ENCODE data around the gene CMBL. TPM values are rescaled to one million over a fixed set of nuclear protein-coding genes. Genes with fewer than 3 reads are reported as not detected.

Gene CMBL
- total RNA-seq, 1 experiment from 2014 or later, result 23.2 TPM

DNA sequence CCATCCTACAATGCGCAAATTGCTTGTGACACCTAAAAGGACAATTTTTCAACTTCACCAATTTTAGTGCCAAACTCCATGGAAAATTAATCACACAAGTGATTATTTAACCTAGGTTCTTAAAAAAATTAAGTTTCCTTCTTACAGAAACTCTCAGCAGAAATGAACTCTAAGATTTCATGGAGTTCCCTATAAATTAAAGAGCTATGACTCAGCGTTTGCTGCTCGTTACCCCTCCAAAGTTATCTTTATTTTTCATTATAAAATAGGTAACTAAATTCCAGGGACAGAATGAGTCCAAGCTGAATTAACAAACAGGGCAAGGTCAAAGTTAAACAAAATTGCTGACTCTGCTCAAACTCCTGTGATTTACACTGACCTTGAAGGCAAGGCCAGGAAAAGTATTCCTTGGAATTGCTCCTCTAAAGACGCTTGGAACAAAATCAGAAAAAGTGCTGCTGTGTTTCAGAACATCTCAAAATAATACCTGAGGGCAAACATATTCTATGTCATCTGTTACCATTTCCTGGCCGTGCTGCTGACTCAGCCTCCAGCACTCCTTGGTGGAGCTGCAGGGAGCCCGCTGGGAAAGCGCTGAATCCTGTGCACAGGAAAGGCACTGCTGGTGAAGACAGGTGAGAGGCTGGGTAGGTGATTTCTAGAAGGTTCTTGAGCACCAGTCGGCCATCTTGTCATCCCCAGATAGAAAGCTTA is 2.5 kb upstream of the CMBL start:
- peak; percentile 89 for DNase-seq (ENCODE audit: low spot score)

DNA sequence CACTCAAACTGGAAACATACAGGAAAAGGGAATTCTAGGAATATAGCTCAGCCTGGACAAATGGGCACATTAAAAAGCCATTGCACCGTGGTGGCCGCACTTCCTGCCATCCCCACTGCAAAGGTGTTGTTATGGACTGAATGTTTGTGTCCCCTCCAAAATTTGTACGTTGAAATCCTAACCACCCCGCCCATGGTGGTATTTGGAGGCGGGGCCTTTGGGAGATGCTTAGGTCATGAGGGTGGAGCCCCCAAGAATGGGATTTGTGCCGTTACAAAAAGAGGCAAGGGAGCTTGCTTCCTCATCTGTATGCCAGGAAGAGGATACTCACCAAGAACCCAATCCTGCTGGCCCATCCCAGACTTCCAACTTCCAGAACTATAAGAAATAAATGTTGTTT is 1.1 kb upstream of the CMBL start:
- DNase-seq (ENCODE audit: low spot score), result no peak

DNA sequence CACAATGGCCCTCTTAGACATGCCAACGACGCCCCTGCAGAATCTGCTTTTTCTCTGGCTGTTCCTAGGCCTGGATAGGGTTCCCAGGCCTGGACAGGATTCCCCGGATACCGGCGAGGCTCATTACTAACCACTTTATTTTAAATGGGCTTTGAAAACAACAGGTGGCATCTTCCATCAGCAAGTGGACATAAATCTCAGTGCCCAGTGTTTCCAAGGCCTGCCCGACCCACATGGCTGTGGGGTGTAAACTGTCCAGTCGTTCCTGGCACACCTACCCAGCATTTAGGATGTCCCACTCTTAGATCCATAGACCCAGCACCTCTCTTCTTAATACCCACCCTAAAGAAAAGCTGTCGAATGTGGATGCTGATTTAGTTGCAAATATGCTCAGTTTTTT is 896 bp downstream of the CMBL start:
- DNase-seq (ENCODE audit: low spot score), result no peak

DNA sequence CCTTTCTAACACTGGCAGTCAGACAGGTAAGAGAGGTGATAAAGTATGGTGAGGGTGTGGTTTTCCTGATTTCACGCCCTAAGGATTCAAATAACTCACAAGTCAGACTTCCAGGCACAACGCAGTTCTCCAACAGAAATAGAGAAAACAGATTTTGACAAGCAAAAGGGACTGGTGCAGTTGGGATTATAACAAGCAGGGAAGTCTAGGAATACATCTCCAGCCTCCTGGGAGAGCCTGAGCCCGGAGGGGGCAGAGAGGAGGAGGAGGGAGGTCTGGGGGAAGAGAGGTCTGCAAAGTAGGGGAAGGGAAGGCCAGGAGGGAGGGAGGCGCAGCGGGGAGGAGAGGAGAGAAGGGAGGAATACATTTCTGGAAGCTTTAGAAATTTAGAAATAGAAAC is 1.6 kb downstream of the CMBL start:
- no peak for DNase-seq (ENCODE audit: low spot score)

DNA sequence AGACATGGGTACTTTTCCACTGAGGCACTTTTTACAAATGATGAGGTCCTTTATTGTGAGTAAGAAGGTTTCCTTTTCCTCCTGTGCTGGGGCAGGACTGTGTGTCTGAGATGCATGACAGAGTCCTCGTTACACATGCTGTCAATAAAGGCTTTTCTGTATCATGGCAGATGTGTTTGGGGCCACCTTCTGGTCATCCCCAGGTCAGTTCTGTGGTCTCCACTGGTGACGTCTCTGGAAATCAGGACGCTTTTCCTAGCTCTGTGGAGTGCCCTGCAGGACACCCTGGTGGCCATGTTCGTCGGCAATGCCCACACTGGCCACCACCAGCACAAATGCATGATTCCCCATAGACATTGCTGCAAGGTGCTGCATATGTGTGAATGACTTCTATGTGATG is 2.8 kb downstream of the CMBL start:
- DNase-seq (ENCODE audit: low spot score), result no peak

DNA sequence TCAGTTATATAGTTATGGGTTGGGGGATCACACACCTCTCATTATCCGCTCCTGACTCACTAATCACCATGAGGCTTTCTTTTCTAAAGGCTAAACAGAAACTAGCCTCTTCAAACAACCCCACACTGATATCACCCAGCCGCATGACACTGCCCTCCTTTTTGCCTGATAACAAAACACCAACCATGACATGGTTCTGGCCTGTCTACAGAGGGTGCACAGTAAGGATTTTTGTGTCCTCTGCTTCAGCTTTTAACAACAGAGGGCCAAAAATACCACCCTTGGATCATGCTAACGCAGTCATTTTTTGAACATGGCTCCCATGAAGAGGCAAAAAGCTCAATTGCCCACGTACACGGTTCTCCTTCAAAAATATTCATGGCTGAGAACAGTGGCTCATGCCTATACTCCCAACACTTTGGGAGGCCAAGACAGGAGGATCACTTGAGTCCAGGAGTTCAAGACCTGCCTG is 4.0 kb downstream of the CMBL start:
- DNase-seq (ENCODE audit: low spot score), result no peak

DNA sequence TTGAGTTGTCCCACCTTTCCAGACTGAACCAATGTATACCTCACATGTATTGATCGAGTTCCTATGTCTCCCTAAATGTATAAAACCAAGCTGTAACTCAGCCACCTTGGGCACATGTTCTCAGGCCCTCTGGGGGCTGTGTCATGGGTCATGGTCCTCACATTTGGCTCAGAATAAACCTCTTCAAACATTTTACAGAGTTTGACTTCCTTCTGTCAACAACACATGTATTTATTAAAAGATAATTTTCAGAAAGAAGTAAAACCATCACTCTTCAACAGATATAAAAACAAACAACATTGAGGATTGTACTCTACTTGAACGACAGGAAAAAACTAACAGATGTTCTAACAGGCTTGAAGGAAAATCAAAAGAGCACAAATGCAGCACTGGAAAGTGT is 4.5 kb downstream of the CMBL start:
- DNase-seq (ENCODE audit: low spot score), result no peak

DNA sequence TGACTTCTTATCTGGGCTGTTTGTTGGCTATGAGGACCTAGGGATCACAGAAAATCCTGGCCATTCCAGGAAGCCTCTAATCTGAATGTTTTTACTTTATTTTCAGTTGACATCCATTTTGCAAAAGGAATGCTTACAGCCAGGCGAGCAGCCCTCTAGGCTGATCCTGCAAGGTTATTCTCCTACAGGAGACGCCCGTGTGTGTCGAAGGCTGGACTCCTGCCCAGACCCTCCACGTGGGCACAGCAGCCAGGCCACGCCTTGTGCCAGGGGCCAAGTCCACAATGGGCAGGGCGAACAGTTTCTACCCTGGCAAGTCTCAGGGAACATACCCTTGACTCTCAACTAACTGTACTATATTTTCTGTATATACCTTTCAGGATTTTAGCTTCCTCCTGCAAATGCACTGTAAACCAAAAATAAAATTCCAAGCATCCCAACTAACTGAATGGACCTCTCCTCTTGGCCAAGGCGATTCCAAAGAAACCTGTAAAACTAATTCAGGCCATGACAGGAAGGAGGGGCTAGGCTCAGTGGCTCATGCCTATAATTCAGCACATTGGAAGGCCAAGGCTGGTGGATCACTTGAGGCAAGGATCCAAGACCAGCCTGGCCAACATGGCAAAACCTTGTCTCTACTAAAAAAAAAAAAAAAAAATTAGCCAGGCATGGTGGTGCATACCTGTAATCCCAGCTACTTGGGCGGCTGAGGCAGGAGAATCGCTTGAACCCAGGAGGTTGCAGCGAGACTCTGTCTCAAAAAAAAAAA is 5.7 kb downstream of the CMBL start:
- peak; percentile 92 for DNase-seq (ENCODE audit: low spot score)

DNA sequence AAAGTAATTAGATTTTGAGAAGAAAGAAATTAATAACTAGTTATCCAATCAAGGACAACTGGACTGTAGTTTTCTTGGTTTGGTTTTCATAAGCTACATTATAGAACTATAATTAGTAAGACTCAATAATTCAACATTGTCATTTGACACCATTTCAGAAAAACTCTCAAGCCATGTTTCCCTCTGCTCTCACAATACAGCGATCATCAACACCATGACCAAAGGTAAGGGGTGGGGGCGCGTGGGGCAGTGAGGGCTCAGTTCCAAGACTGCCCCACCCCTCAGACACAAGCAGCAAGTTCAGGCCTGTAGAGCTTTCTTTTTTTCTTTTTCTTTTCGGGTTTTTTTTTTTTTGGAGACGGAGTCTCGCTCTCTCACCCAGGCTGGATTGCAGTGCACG is 6.4 kb downstream of the CMBL start:
- DNase-seq (ENCODE audit: low spot score), result no peak

DNA sequence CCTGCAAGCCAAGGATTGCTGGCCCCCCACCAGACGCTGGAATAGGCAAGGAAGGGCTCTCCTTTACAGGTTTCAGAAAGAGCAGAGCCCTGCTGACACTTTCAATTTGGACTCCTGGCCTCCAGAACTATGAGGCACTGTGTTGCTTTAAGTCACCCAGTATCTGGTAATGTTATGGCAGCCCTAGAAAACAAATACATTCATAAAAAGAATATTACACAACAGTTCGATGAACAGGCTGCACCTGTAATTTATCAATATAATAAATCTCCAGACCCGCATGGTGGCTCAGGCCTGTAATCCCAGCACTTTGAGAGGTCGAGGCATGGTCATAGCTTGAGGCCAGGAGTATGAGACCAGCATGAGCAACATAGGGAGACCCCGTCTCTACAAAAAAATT is 7.5 kb downstream of the CMBL start:
- DNase-seq (ENCODE audit: low spot score), result no peak

DNA sequence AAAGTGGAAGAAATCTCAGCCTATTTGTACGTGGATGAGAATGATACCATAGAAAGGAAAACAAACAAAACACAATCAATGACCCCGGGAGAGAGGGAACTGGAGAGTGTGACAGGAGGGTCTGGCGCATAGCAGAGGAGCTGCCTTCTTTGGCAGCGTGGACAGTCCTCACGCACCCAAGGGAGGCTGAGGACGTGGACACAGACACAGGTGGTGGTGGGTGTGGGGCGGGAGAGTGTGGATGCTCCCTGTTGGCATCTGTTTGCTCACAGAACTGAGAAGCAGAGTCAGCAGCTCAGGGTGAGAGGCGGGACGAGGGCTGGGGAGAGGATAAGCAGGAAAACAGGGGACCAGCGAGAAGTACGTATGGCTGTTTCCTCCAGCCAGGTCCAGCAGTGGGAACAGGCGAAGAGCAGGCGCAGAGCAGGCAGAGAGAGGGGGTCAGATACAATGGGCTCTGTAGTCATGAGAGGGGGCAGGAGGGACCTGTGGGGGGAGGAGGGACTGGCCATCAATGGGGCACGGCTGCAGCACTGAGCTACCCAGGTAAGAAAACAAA is 10.0 kb downstream of the CMBL start:
- no peak for DNase-seq (ENCODE audit: low spot score)

DNA sequence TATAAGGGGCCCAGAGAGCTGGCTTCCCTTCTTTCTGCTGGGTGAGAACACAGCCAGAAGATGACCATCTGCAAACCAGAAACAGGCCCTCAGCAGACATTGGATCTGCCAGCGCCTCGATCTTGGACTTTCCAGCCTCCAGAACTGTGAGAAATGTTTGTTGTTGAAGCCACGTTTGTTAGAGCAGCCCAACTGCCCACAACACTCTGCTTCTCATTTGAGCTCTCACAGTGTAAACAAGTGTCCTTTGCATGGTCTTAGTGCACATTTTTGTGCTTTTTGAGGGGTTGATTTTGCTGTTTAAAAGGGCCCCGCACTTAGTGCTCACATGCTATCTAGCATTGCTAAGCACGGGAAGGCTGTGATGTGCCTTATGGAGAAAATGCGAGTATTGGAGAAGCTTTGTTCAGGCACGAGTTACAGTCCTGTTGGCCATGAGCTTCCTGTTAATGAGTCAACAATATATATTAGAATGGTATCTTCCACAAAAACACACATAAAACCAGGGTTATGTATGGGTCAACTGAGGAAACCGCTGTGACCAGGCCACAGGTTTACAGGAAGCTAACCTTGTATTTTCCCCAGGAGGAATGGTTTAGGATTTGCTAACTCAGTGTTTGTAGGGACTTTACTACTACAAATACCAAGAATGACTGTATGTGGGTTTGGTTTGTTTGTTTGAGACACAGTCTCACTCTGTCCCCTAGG is 11.9 kb downstream of the CMBL start:
- no peak for DNase-seq (ENCODE audit: low spot score)

DNA sequence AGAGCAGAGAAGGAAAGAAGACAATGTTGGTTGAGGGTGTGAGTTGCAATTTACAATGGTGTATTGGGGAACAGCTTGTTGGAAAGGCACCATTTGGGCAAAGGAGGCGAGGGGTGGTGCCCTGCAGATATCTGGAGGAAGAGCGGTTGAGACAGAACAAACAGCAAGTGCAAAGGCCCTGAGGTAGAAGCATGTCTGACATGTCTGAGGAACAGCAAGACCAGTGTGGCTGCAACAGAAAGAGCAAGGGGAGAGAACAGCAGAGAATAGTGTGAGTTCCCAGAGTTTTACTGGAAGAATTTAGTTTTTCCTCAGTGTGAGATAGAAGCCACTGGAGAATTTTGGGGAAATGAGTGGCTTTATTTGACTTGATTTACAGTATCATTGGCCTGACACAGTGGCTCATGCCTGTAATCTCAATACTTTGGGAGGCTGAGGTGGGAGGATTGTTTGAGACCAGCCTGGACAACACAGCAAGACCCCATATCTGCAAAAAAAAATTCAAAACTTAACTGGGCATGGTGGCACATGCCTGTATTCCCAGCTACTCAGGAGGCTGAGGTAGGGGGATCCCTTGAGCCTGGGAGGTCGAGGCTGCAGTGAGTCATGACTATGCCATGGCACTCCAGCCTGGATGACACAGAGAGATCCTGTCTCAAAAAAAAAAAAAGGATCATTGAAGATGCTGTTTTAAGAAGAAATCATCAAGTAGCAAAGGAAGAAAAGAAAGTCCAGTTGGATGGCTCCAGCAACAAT is 13.6 kb downstream of the CMBL start:
- DNase-seq (ENCODE audit: low spot score), result no peak

DNA sequence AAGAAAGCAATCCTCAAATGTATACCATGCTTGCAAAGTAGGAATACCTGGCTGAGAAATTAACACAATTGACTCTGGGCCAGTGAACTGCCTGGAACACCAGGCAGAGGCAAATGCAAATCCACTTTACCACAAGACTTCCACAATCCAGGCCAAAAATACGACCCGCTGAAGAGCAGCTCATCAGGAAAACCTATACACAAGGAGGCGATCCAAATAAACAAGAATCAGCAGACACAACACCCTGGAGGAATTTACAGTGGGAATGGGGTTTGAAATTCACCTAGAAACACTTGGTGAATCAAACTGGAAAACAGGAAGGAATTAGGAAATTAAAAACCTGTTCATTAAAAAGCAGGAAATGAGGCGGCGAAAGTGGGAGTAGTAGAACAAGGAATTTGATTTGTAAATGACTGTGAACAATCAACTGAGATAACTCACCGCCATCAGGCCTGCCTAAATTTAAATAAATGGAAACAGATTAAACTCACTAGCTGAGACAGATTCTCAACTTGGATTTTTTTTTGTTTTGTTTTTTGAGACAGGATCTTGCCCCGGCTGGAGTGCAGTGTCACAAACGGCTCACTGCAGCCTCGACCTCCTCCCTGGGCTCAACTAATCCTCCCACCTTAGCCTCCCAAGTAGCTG is 15.9 kb downstream of the CMBL start:
- no peak for DNase-seq (ENCODE audit: low spot score)

DNA sequence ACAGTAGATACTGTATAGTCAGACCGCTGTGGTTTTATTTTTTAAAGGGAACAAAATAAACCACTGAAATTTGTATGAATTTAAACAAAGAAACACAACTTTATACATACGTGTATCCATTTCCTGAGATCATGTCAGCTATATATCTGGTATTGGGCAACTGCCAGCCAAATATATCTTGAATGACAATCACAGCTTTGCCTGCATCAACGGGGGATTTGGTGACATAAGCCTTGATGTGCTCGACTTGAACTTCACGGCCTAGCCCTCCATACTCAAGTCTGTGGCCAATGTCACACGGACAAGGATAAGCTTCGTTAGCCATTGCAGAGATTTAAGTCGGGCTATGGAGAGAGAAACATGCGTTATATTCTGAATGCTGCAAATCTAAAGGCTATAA is 17.3 kb downstream of the CMBL start:
- no peak for DNase-seq (ENCODE audit: low spot score)

DNA sequence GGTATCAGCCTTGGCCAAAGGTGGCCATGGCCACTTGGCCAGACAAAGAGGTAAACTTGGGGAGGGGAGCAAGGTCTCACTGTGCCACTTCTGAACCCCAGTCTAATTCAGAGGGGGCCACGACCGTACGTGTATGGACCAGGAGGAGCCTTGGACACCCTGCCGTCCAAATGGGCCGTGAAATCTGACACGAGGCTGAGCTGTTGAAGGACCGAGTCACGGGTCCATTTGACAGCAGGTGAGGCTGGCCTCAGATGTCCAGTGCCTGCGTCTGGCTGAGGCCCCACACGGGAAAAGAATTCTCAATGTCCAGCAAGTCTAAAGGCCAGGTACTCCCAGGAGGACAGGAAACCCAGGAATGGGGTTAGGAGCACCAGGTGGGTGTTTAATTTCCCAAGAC is 17.7 kb downstream of the CMBL start:
- DNase-seq (ENCODE audit: low spot score), result no peak

DNA sequence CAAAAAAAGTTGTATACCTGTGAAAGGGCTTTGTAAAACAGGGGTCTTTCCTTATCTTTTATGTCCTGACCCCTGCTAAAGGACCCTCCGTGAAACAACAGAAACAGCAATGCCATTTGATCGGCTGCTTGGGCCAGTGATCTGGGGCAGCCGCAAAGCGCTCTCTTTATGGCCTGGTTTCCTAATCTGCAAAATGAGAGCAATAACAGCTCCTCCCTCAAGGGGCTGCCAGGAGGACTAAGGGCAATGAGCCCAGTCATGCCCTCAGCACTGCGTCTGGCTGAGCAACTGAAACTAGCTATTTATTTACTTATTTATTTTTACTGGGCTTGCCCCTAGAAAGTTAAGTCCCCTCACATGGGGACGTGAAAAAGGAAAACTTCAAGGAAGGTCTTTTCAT is 18.3 kb downstream of the CMBL start:
- DNase-seq (ENCODE audit: low spot score), result no peak

DNA sequence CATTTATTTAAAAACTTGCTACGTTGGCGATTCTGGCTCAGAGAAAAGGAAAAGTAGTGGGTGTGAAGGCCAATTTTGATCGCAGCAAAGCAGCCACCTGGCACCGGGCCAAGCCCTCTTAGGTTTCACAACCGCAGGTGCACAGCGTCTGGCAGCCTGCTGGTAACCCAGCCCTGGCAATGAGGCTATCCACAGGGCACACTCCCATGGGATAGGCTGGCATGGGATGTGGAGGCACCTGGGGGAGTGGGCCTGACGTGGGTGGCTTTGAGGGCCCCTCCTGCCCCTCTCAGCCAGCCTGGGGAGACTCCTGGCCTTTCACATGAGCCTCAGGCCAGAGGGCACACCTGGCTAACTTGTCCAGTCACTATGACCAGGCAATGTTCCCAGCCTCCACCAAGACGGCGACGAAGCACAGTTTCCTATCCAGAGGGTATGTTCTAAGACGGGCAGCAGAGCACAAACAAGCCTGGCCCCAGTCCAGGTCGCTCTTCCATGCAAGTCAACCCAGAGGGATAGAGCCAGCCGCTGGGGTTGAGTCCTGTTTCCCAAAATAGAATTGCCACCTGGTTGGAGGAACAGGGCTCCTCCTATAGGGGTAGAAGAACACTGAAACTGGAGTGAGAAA is 19.0 kb downstream of the CMBL start:
- no peak for DNase-seq (ENCODE audit: low spot score)

DNA sequence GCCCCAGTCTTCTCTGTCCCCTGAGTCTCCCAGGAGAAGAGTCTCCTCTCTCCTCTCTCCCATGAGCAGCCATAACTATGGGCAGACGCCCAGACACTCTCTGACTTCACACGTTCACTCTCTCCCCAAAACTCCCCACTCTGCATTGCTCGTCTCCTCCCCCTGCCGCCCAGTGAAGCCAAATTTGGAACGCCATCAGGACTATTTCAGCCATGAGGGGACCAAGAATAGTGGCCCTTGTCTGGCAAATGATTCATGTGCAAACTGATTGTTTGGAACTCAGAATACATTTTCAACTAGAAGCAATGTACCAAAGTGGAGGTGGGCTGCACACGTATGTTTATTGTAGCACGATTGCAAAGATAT is 20.9 kb downstream of the CMBL start:
- no peak for DNase-seq (ENCODE audit: low spot score)

DNA sequence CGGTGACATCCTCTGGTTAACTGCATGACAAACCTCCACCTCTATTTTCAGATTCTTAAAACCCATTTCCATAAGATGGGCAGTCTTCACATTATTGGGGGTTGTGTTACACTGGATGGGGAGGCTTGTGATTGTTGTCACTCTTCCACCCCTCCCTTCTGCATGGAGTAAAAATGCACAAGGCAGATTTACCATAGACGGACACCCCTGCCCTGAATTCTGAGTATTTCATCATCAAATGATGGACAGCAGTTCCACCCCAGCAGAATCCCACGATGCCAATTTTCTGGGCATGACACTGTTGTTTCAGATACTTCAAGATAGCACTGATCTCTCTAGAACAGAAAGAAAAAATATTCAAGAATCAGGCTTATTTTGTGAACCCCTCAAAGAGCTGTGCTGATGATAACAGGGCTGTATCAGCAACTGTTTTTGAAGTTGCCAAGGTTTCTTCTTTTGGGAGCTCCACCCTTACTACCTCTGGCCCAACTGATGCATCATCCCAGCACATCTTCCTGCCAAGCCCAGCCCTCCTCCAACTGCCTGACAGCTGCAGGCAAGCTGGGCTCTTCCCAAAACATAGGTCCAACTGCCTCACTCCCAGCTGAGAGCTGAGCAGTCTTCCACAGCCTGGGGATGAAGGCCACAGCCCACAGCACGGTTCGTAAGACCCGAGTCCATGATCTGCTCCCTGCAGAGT is 21.4 kb downstream of the CMBL start:
- DNase-seq (ENCODE audit: low spot score), result no peak

Measured in H4 (cell line).